GM23248 (cell line): ENCODE measurements around the gene PPP1R3F. TPM values are rescaled to one million over a fixed set of nuclear protein-coding genes. Genes with fewer than 3 reads are reported as not detected.
"Not testable (repeated sequence)": the region's sequence is repeated elsewhere in the genome, so short reads cannot be mapped to it uniquely, and the experiment has no call there.

ENCODE experiments used
- DNase-seq: peaks from one replicate; pipeline ENCODE4 v3.0.0-alpha.2; 2015
- H2AFZ ChIP-seq: fragments of 200-600 bp; sonication (generic); 2 replicates; pipeline ENCODE4 v1.6.1; 2016; ENCODE audit warnings: antibody characterized with exemption
- H3F3A ChIP-seq: fragments of 200-600 bp; sonication (generic); 2 replicates; pipeline ENCODE4 v1.6.1; 2016; ENCODE audit warnings: mild to moderate bottlenecking, antibody characterized with exemption, mixed run types; ENCODE audit not compliant: insufficient read depth
- H3K27ac ChIP-seq: fragments of 200-600 bp; sonication (generic); 2 replicates; pipeline ENCODE4 v1.5.1; 2016; ENCODE audit warnings: mild to moderate bottlenecking
- H3K27me3 ChIP-seq: fragments of 200-600 bp; sonication (generic); replicated peaks from 2 replicates; pipeline ENCODE4 v1.6.1; 2016; ENCODE audit warnings: mild to moderate bottlenecking; ENCODE audit not compliant: insufficient read depth
- H3K36me3 ChIP-seq: fragments of 200-600 bp; sonication (generic); 2 replicates; pipeline ENCODE4 v1.6.1; 2016; ENCODE audit warnings: low read depth, mild to moderate bottlenecking
- H3K4me1 ChIP-seq: fragments of 200-600 bp; sonication (generic); 2 replicates; pipeline ENCODE4 v1.6.1; 2016; ENCODE audit warnings: mild to moderate bottlenecking; ENCODE audit not compliant: insufficient read depth
- H3K4me2 ChIP-seq: fragments of 200-600 bp; sonication (generic); one replicate; pipeline ENCODE4 v1.6.1; 2016; ENCODE audit warnings: mild to moderate bottlenecking; ENCODE audit not compliant: unreplicated experiment
- H3K4me3 ChIP-seq: fragments of 200-600 bp; sonication (generic); 2 replicates; pipeline ENCODE4 v1.5.1; 2016; ENCODE audit warnings: mild to moderate bottlenecking
- H3K79me2 ChIP-seq: fragments of 200-600 bp; sonication (generic); 2 replicates; pipeline ENCODE4 v1.6.1; 2016; ENCODE audit warnings: mild to moderate bottlenecking; ENCODE audit not compliant: insufficient read depth
- H3K9ac ChIP-seq: fragments of 200-600 bp; sonication (generic); 2 replicates; pipeline ENCODE4 v1.6.1; 2016; ENCODE audit warnings: mild to moderate bottlenecking
- H3K9me2 ChIP-seq: fragments of 200-600 bp; sonication (generic); 2 replicates; pipeline ENCODE4 v1.6.1; 2016; ENCODE audit warnings: mixed run types, mild to moderate bottlenecking, moderate library complexity; ENCODE audit not compliant: insufficient read depth
- H3K9me3 ChIP-seq: fragments of 200-600 bp; sonication (generic); one replicate; pipeline ENCODE4 v1.6.1; 2017; ENCODE audit warnings: low read depth
- H4K20me1 ChIP-seq: fragments of 200-600 bp; sonication (generic); 2 replicates; pipeline ENCODE4 v1.6.0; 2016; ENCODE audit not compliant: insufficient read depth
- EZH2 ChIP-seq: fragments of 200-600 bp; sonication (generic); IDR thresholded peaks from 2 replicates; pipeline ENCODE4 v1.6.1; 2018; ENCODE audit warnings: antibody characterized with exemption, mild to moderate bottlenecking; ENCODE audit not compliant: insufficient read depth, poor library complexity, severe bottlenecking
- EZH2phosphoT487 ChIP-seq: fragments of 200-600 bp; sonication (generic); IDR thresholded peaks from 2 replicates; pipeline ENCODE4 v1.6.1; 2018; ENCODE audit warnings: antibody characterized with exemption, moderate library complexity, mild to moderate bottlenecking, low read depth; ENCODE audit not compliant: insufficient read depth
- WGBS, 2 experiments: methylation state at CpG; one replicate each; pipeline ENCODE4 v1.1.6; 2015 to 2017; ENCODE audit warnings: low lambda C conversion rate in 2 of 2, low coverage in 1 of 2; ENCODE audit errors: missing lambda C conversion rate in 2 of 2; 5-methylcytosine and 5-hydroxymethylcytosine counted together
- in situ Hi-C: fragments of 300-500 bp; cut with MboI; formaldehyde crosslinking; loops from 2 replicates; pipeline ENCODE4 v1.15.0; 2020
- polyA plus RNA-seq: library from polyadenylated mRNA; unstranded; fragments of >200 nt; fragmentation: Nextera tagmentation; extraction: Ambion mirVana; gene quantifications from 2 replicates; pipeline ENCODE4 v1.2.1, GENCODE V29; 2016
- total RNA-seq: library from RNA; depleted of rRNA; stranded (reverse); fragments of >200 nt; shearing (Covaris generic); gene quantifications from 2 replicates; pipeline ENCODE4 v1.2.3, GENCODE V29; 2014

PPP1R3F gene
- total and polyA plus RNA-seq, 2 experiments from 2014 or later = 4.4 to 10.6 TPM

DNA sequence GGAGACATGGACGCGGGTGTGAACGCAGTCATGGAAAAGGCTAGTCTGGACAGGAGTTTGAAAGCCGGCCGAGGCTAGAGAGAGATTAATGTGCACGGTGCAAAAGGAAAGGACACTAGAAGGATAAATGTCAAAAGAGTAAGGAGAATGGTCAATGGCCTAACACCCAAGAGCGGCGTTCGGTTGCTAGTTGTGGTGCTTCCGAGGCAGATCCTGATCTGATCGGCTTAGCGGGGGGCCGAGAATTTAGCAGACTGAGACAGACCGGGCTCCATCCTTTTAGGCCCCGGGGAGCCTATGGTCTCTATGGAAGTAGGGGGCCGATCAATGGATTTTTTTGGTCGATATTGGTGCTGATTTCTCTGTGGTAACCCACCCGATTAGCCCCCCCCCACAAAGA, 40.8 kb downstream of the PPP1R3F start:
- H3K9me2 ChIP-seq = no peaks in the 10 kb centered on the region
- no peaks in the 10 kb centered on the region for H3K9me3 ChIP-seq
- no peak for DNase-seq
- TF ChIP-seq EZH2phosphoT487 (no peak), EZH2 (no peak)
- H3F3A ChIP-seq = no peaks in the 10 kb centered on the region
- H3K9ac ChIP-seq = no peak overlapping the region
- peak overlapping the region; percentile 86 for H3K4me2 ChIP-seq
- H3K4me1 ChIP-seq = no peaks in the 10 kb centered on the region
- H4K20me1 ChIP-seq = no peaks in the 10 kb centered on the region
- in situ Hi-C loops = no loop called here
- H3K79me2 ChIP-seq = no peaks in the 10 kb centered on the region
- 0 out of 2 replicates have a peak overlapping the region, but pooled peaks have one; percentile 79 for H3K4me3 ChIP-seq
- no peak overlapping the region for H3K27ac ChIP-seq
- H3K36me3 ChIP-seq = no peaks in the 10 kb centered on the region
- H3K27me3 ChIP-seq = no peaks in the 10 kb centered on the region
- H2AFZ ChIP-seq = peak overlapping the region; percentile 96
- WGBS, 2 experiments = 61 to 78% methylated on average over 11 to 18 of the region's 18 CpGs

DNA sequence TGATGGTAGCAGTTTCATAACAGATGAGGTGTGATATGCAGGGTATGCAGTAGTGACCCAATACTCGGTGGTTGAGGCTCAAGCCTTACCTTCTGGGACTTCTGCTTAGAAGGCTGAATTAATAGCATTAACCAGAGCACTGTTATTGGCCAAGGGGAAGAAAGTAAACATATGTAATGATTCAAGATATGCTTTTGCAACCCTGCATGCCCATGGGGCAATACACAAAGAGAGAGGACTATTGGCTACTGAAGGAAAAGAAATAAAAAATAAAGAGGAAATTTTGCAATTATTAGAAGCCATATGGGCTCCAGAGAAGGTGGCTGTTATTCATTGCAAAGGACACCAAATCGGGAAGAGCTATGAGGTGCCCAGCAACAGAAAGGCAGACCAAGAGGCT, 42.6 kb downstream of the PPP1R3F start:
- TF ChIP-seq EZH2phosphoT487 = no peak
- no peak for TF ChIP-seq EZH2
- H3F3A ChIP-seq = no peaks in the 10 kb centered on the region
- H3K4me2 ChIP-seq = no peak overlapping the region
- in situ Hi-C loops = no loop called here
- H3K79me2 ChIP-seq = no peaks in the 10 kb centered on the region
- H3K9ac ChIP-seq = no peak overlapping the region
- H3K27ac ChIP-seq = no peak overlapping the region
- 30 to 37% methylated on average over 2 of the region's 2 CpGs for WGBS, 2 experiments
- H3K9me3 ChIP-seq = no peaks in the 10 kb centered on the region
- no peaks in the 10 kb centered on the region for H3K27me3 ChIP-seq
- no peak for DNase-seq
- no peak overlapping the region for H3K4me3 ChIP-seq
- H3K36me3 ChIP-seq = no peaks in the 10 kb centered on the region
- no peak overlapping the region for H2AFZ ChIP-seq
- no peaks in the 10 kb centered on the region for H3K9me2 ChIP-seq
- H3K4me1 ChIP-seq = no peaks in the 10 kb centered on the region
- H4K20me1 ChIP-seq = no peaks in the 10 kb centered on the region

GRCh38 chrX:49316085-49316484, 46.5 kb downstream of the PPP1R3F start:
- H3K79me2 ChIP-seq = no peaks in the 10 kb centered on the region
- no peak overlapping the region for H3K4me2 ChIP-seq
- no peak for TF ChIP-seq EZH2
- TF ChIP-seq EZH2phosphoT487 = no peak
- H4K20me1 ChIP-seq = no peaks in the 10 kb centered on the region
- H3K9me3 ChIP-seq = no peaks in the 10 kb centered on the region
- H3K36me3 ChIP-seq = no peaks in the 10 kb centered on the region
- 57 to 60% methylated on average over 4 of the region's 4 CpGs for WGBS, 2 experiments
- H3K9ac ChIP-seq = no peak overlapping the region
- H3F3A ChIP-seq = no peaks in the 10 kb centered on the region
- in situ Hi-C loops = no loop called here
- no peak overlapping the region for H3K27ac ChIP-seq
- no peak for DNase-seq
- no peak overlapping the region for H3K4me3 ChIP-seq
- H2AFZ ChIP-seq = no peak overlapping the region
- H3K9me2 ChIP-seq = no peaks in the 10 kb centered on the region
- no peaks in the 10 kb centered on the region for H3K4me1 ChIP-seq
- no peaks in the 10 kb centered on the region for H3K27me3 ChIP-seq

- H3K9me3 ChIP-seq, in situ Hi-C loops, H3K4me3 ChIP-seq, H3K79me2 ChIP-seq, H3F3A ChIP-seq, H2AFZ ChIP-seq, H3K27ac ChIP-seq, H3K4me2 ChIP-seq, H3K27me3 ChIP-seq, H3K9ac ChIP-seq, DNase-seq, H4K20me1 ChIP-seq, H3K9me2 ChIP-seq, H3K36me3 ChIP-seq, H3K4me1 ChIP-seq: not testable (repeated sequence)
- WGBS, 2 experiments = 71 to 85% methylated on average over 3 to 8 of the region's 16 CpGs
Measured at GRCh38 chrX:49321737-49322136, 52.1 kb downstream of the PPP1R3F start, which contains the start of gene GAGE12J. Gene GAGE12J, plus strand, starts transcription at chrX:49322037. Its CDS starts 1,157 bp downstream, at chrX:49323194.

DNA sequence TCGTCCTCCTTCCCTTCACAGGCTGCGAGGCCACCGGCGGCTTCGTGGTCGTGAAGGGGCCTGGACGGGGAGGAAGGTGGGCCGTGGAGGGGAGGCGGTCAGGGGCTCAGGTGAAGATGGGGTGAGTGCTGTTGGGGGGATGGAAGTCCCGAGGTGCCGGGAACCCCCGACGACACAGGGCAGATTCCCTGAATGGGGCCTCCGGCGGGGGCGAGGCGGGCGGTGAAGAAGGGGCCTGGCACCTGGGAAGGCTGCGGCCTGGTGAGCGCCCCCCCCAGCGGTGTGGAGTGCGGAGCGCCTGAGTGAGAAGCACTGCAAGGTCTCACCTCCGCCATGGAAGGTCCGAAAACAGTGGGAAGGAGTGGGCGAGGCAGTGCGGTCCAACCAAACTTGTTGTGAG, 52.7 kb downstream of the PPP1R3F start:
- H2AFZ ChIP-seq, H3K27me3 ChIP-seq, H3K9ac ChIP-seq, H3K9me3 ChIP-seq, H3K9me2 ChIP-seq, H3K79me2 ChIP-seq, H3K4me1 ChIP-seq, H4K20me1 ChIP-seq, H3F3A ChIP-seq, H3K36me3 ChIP-seq, DNase-seq, H3K4me2 ChIP-seq, H3K27ac ChIP-seq, H3K4me3 ChIP-seq, in situ Hi-C loops: not testable (repeated sequence)
- 71% methylated on average over 11 of the region's 27 CpGs; no CpG with 5 or more reads in 1 of the 2 experiments for WGBS, 2 experiments

DNA sequence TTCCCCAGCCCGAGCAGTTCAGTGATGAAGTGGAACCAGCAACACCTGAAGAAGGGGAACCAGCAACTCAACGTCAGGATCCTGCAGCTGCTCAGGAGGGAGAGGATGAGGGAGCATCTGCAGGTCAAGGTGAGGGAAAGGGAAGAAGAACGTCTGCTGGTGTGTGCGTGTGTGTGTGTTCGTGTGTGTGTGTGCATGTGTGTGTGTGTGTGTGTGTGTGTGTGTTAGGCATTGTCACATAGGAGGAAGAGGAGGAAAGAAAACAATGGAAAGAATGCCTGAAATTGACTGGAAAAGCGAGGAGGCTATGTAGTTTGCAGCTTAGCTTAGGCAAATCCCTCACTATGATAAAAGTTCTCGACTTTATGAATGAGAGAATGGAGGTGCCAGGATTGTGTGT, 54.1 kb downstream of the PPP1R3F start:
- H3K9me2 ChIP-seq, H3K27ac ChIP-seq, H3K9me3 ChIP-seq, DNase-seq, H3K4me2 ChIP-seq, H3K36me3 ChIP-seq, H3K4me1 ChIP-seq, H3K27me3 ChIP-seq, H3K79me2 ChIP-seq, H2AFZ ChIP-seq, H3K9ac ChIP-seq, H3F3A ChIP-seq, H3K4me3 ChIP-seq, in situ Hi-C loops, H4K20me1 ChIP-seq: not testable (repeated sequence)
- WGBS, 2 experiments = 33% methylated on average over 4 of the region's 7 CpGs; no CpG with 5 or more reads in 1 of the 2 experiments

DNA sequence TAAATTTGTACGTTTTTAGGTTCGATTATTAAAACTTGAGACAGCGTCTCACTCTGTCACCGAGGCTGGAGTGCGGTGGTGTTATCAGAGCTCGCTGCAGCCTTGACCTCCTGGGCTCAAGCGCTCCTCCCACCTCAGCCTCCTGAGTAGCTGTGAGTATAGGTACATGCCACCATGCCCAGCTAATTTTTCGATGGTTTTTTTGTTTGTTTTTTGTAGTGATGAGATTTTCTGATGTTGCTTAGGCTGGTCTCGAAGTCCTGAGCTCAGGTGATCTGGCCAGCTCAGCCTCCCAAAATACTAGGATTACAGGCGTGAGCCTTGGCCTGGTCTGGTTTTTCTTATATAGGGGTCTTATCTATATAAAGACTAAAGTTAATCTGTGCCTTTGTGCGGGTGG, 60.8 kb downstream of the PPP1R3F start:
- H3K36me3 ChIP-seq, H3K27me3 ChIP-seq, H3K4me1 ChIP-seq, H3K79me2 ChIP-seq, DNase-seq, H3K9ac ChIP-seq, H4K20me1 ChIP-seq, H3K9me2 ChIP-seq, in situ Hi-C loops, H3K4me3 ChIP-seq, H2AFZ ChIP-seq, H3K9me3 ChIP-seq, H3F3A ChIP-seq, H3K27ac ChIP-seq, H3K4me2 ChIP-seq: not testable (repeated sequence)
- WGBS, 2 experiments = 54% methylated on average over 4 of the region's 11 CpGs; no CpG with 5 or more reads in 1 of the 2 experiments
